Neural progenitor cell (in vitro differentiated cells): Measurements from ENCODE around the gene TSPYL1. TPM values are rescaled to one million over a fixed set of nuclear protein-coding genes. Genes with fewer than 3 reads are reported as not detected.

ENCODE experiments used
- DNase-seq: peaks from one replicate; pipeline ENCODE4 v3.0.0-alpha.2; 2016; ENCODE audit warnings: low spot score
- H2AFZ ChIP-seq: fragments of 200-600 bp; sonication (generic); replicated peaks from 2 replicates; pipeline ENCODE4 v1.6.1; 2016; ENCODE audit warnings: antibody characterized with exemption
- H3F3A ChIP-seq: fragments of 200-600 bp; sonication (generic); 2 replicates; pipeline ENCODE4 v1.6.1; 2016; ENCODE audit warnings: antibody characterized with exemption, low read depth
- H3K27ac ChIP-seq: fragments of 200-600 bp; sonication (generic); 2 replicates; pipeline ENCODE4 v1.5.1; 2016; ENCODE audit warnings: mild to moderate bottlenecking
- H3K27me3 ChIP-seq: fragments of 200-600 bp; sonication (generic); 2 replicates; pipeline ENCODE4 v1.6.1; 2016; ENCODE audit warnings: mild to moderate bottlenecking, moderate library complexity
- H3K36me3 ChIP-seq: fragments of 200-600 bp; sonication (generic); 2 replicates; pipeline ENCODE4 v1.5.1; 2016
- H3K4me1 ChIP-seq: fragments of 200-600 bp; sonication (generic); 2 replicates; pipeline ENCODE4 v1.6.1; 2016; ENCODE audit warnings: mixed run types
- H3K4me2 ChIP-seq: fragments of 200-600 bp; sonication (generic); 2 replicates; pipeline ENCODE4 v1.6.1; 2016
- H3K4me3 ChIP-seq: fragments of 200-600 bp; sonication (generic); 2 replicates; pipeline ENCODE4 v1.5.1; 2016
- H3K79me2 ChIP-seq: fragments of 200-600 bp; sonication (generic); 2 replicates; pipeline ENCODE4 v1.6.1; 2016; ENCODE audit warnings: low read depth
- H3K9ac ChIP-seq: fragments of 200-600 bp; sonication (generic); 2 replicates; pipeline ENCODE4 v1.6.1; 2016
- H3K9me3 ChIP-seq: fragments of 200-600 bp; sonication (generic); 2 replicates; pipeline ENCODE4 v1.5.1; 2016; ENCODE audit warnings: low read depth
- H4K20me1 ChIP-seq: fragments of 200-600 bp; sonication (generic); 2 replicates; pipeline ENCODE4 v1.6.1; 2016; ENCODE audit warnings: low read depth
- H3K27ac Mint-ChIP-seq: 3 replicates; pipeline ENCODE4 v1.8.0; 2021; ENCODE audit warnings: mixed read lengths
- H3K27me3 Mint-ChIP-seq: 2 replicates; pipeline ENCODE4 v1.8.0; 2022; ENCODE audit warnings: low read depth, mild to moderate bottlenecking, inconsistent platforms, moderate library complexity, mixed read lengths; ENCODE audit not compliant: insufficient read depth
- H3K36me3 Mint-ChIP-seq: 3 replicates; pipeline ENCODE4 v1.8.0; 2021; ENCODE audit warnings: mixed read lengths
- H3K4me1 Mint-ChIP-seq: 3 replicates; pipeline ENCODE4 v1.8.0; 2021; ENCODE audit warnings: mixed read lengths
- H3K4me3 Mint-ChIP-seq: 3 replicates; pipeline ENCODE4 v1.8.0; 2021; ENCODE audit warnings: mild to moderate bottlenecking, moderate library complexity, mixed read lengths
- H3K9me3 Mint-ChIP-seq: 3 replicates; pipeline ENCODE4 v1.8.0; 2020; ENCODE audit warnings: mixed read lengths
- EZH2 ChIP-seq: fragments of 200-600 bp; sonication (generic); IDR thresholded peaks from 2 replicates; pipeline ENCODE4 v1.6.1; 2017; ENCODE audit warnings: antibody characterized with exemption, mild to moderate bottlenecking, moderate library complexity
- EZH2phosphoT487 ChIP-seq: fragments of 200-600 bp; sonication (generic); IDR thresholded peaks from 2 replicates; pipeline ENCODE4 v1.6.1; 2017; ENCODE audit warnings: antibody characterized with exemption
- total RNA-seq: library from RNA; depleted of rRNA; stranded (reverse); fragments of >200 nt; gene quantifications from 2 replicates; pipeline ENCODE4 v1.2.3, GENCODE V29; 2015; ENCODE audit warnings: low replicate concordance
- TF ChIP-seq, protein P1 (sequence below): fragments of 200-600 bp; sonication (generic); IDR thresholded peaks from 2 replicates; pipeline ENCODE4 v1.5.1; 2017; ENCODE audit warnings: antibody characterized with exemption, mild to moderate bottlenecking

The TSPYL1 gene
- total RNA-seq, 1 donor from 2014 or later = 63.0 TPM

DNA sequence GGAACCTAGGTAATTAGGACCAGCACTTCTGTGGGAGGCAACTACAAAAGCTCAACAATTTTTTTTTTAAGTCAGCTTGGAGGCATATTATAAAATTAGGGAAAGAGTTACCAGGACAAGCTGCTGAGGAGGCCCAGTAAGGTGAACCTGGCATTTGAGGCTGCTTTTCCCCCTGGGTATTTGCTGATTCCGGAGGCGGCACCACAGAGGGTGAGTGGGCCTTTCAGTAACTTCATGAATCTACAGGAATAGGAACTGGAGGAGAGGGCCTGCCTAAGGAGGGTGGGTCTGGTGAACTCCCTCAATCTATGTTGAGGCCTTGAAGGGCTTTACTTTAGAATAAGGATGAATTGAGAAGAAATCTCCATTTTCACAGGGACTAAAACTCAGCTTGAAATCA lies 40.5 kb downstream of the TSPYL1 start:
- no peak for DNase-seq
- TF ChIP-seq EZH2 (no peak), EZH2phosphoT487 (no peak)
- TF ChIP-seq, protein P1, sequence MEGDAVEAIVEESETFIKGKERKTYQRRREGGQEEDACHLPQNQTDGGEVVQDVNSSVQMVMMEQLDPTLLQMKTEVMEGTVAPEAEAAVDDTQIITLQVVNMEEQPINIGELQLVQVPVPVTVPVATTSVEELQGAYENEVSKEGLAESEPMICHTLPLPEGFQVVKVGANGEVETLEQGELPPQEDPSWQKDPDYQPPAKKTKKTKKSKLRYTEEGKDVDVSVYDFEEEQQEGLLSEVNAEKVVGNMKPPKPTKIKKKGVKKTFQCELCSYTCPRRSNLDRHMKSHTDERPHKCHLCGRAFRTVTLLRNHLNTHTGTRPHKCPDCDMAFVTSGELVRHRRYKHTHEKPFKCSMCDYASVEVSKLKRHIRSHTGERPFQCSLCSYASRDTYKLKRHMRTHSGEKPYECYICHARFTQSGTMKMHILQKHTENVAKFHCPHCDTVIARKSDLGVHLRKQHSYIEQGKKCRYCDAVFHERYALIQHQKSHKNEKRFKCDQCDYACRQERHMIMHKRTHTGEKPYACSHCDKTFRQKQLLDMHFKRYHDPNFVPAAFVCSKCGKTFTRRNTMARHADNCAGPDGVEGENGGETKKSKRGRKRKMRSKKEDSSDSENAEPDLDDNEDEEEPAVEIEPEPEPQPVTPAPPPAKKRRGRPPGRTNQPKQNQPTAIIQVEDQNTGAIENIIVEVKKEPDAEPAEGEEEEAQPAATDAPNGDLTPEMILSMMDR = no peak
- no peak overlapping the region for H3K9ac ChIP-seq
- no peak overlapping the region for H3K4me2 ChIP-seq
- no peaks in the 10 kb centered on the region for H4K20me1 ChIP-seq
- H3K36me3 ChIP-seq = peaks cover 10% of the 10 kb centered on the region
- H2AFZ ChIP-seq = no peak overlapping the region
- no peaks in the 10 kb centered on the region for H3K4me1 Mint-ChIP-seq
- H3F3A ChIP-seq = peaks cover 4% of the 10 kb centered on the region
- H3K27me3 Mint-ChIP-seq = peaks cover 2% of the 10 kb centered on the region
- no peaks in the 10 kb centered on the region for H3K9me3 ChIP-seq
- H3K27ac ChIP-seq = no peak overlapping the region
- H3K27me3 ChIP-seq = no peaks in the 10 kb centered on the region
- no peak overlapping the region for H3K27ac Mint-ChIP-seq
- H3K4me3 Mint-ChIP-seq = no peak overlapping the region
- peaks cover 1% of the 10 kb centered on the region for H3K36me3 Mint-ChIP-seq
- H3K4me1 ChIP-seq = no peaks in the 10 kb centered on the region
- no peak overlapping the region for H3K4me3 ChIP-seq
- H3K9me3 Mint-ChIP-seq = no peaks in the 10 kb centered on the region
- no peaks in the 10 kb centered on the region for H3K79me2 ChIP-seq

DNA sequence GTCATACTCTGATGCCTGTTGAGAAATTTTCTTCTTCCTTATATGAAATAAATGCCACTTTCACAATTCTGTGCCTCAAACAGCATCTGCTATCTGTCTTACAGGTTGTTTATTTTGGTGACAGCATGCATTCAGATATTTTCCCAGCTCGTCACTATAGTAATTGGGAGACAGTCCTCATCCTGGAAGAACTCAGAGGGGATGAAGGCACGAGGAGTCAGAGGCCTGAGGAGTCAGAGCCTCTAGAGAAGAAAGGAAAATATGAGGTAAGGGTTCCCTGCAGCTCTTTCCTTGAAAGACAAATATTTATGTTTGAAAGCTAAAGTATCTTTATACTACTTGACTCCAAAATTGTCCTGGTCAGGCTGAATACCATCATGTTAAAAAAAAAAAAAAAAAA lies 41.6 kb downstream of the TSPYL1 start:
- no peaks in the 10 kb centered on the region for H3K79me2 ChIP-seq

DNA sequence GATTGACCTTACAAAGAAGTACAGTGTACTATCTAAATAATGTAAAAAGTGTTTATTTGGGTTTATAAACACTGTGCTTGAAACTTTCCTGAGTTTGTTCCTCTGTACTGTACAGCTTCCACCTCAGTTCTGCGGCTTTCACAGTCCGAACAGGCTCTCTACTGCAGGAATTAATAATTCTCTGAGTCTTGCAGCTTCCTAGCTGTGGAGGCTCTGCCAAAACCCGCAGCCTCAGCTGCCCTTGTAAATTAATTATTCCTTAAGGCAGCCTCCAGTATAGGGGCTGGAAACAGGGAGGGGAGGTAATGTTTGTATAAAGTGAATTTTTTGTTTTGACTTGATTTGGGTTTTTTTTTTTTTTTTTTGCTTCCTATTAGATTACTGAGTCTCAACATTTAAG lies 45.0 kb downstream of the TSPYL1 start:
- TF ChIP-seq, protein P1 = no peak
- TF ChIP-seq EZH2phosphoT487 (no peak), EZH2 (no peak)
- Mint-ChIP-seq H3K27ac (no peak overlapping the region), H3K36me3 (no peaks in the 10 kb centered on the region), H3K27me3 (no peaks in the 10 kb centered on the region), H3K4me1 (peaks cover under 1% of the 10 kb centered on the region), H3K4me3 (no peak overlapping the region), H3K9me3 (no peaks in the 10 kb centered on the region)
- H3K27me3 ChIP-seq = no peaks in the 10 kb centered on the region
- DNase-seq = no peak
- no peaks in the 10 kb centered on the region for H3K4me1 ChIP-seq
- H3K36me3 ChIP-seq = peaks cover 10% of the 10 kb centered on the region
- no peaks in the 10 kb centered on the region for H4K20me1 ChIP-seq
- no peaks in the 10 kb centered on the region for H3F3A ChIP-seq
- no peak overlapping the region for H3K4me3 ChIP-seq
- H3K27ac ChIP-seq = no peak overlapping the region
- H3K9ac ChIP-seq = no peak overlapping the region
- H3K79me2 ChIP-seq = no peaks in the 10 kb centered on the region
- H2AFZ ChIP-seq = no peak overlapping the region
- no peak overlapping the region for H3K4me2 ChIP-seq
- H3K9me3 ChIP-seq = no peaks in the 10 kb centered on the region

More for the DNA sequence above, 41.6 kb downstream of the TSPYL1 start:
- no peak overlapping the region for H3K27ac Mint-ChIP-seq
- no peaks in the 10 kb centered on the region for H4K20me1 ChIP-seq
- no peak overlapping the region for H3K9ac ChIP-seq
- DNase-seq = no peak
- no peak overlapping the region for H3K4me2 ChIP-seq
- H3K27me3 ChIP-seq = no peaks in the 10 kb centered on the region
- no peaks in the 10 kb centered on the region for H3K4me1 ChIP-seq
- H3K4me1 Mint-ChIP-seq = no peaks in the 10 kb centered on the region
- no peaks in the 10 kb centered on the region for H3K9me3 ChIP-seq
- H3K27me3 Mint-ChIP-seq = peaks cover 2% of the 10 kb centered on the region
- H3K27ac ChIP-seq = no peak overlapping the region
- H3F3A ChIP-seq = peaks cover 4% of the 10 kb centered on the region
- no peak for TF ChIP-seq EZH2
- no peak for TF ChIP-seq EZH2phosphoT487
- TF ChIP-seq, protein P1 = no peak
- H3K36me3 Mint-ChIP-seq = peaks cover 1% of the 10 kb centered on the region
- H3K4me3 ChIP-seq = no peak overlapping the region
- peaks cover 10% of the 10 kb centered on the region for H3K36me3 ChIP-seq
- no peaks in the 10 kb centered on the region for H3K9me3 Mint-ChIP-seq
- H3K4me3 Mint-ChIP-seq = no peak overlapping the region
- no peak overlapping the region for H2AFZ ChIP-seq
